ENCODE results near the gene LEKR1. TPM values are rescaled to one million over a fixed set of nuclear protein-coding genes. Genes with fewer than 3 reads are reported as not detected.

The LEKR1 gene
- total and polyA plus RNA-seq, 2 donors (not counting 3 experiments of a cell fraction or from before 2014, with no cell fraction given): 0.07 to 0.64 TPM

DNA sequence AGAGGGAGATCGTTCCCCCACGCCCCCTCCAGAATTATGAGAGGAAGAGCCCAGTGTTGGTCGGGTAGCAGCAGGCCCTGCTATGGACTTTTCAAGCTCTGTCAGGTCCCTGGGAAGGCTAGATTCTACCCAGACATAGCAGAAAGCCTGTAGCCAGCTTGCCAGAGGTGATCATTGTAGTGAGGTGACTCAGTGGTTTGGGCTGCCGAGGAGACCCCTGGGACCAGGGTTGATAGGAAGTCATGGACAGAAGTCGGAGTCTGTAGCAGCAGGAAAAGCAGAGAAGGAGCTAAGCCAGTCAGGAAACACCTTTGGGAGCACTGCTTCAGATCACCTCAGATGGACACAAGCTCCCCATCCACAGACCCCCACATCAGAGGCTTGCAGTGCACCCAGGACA, 266.1 kb downstream of the LEKR1 start:
- POLR2A ChIA-PET: no interaction called here
- CTCF ChIA-PET: interaction anchor here (0.6 to 8.5 kb wide), 7 partner anchors 19 to 557 kb away, joined by 3 to 83 read pairs (median 5); no protein-coding TSS in a partner anchor

More for the DNA sequence above, 266.1 kb downstream of the LEKR1 start:
- DNase-seq (ENCODE audit: low read depth, low spot score): no peak
- Histone ChIP-seq H3K4me3 (replicated peaks in 1 of 3; ENCODE audit: insufficient read depth in 1 of 3, low read depth in 1 of 3, low read length in 3 of 3) (no peak overlapping the region), H3K9me3 (replicated peaks; ENCODE audit: control insufficient read depth, insufficient read depth, low read length) (no peaks in the 10 kb centered on the region), H3K4me2 (ENCODE audit: insufficient read depth, low read length) (no peak overlapping the region), H4K20me1 (replicated peaks; ENCODE audit: control insufficient read depth, extremely low read depth, insufficient read depth, low read length) (no peaks in the 10 kb centered on the region), H2AFZ (ENCODE audit: low read depth, low read length) (no peak overlapping the region), H3K9ac (replicated peaks; ENCODE audit: extremely low read depth, insufficient read depth, low read length) (no peak overlapping the region), H3K27me3 (ENCODE audit: control insufficient read depth in 2 of 2, insufficient read depth in 2 of 2, low read length in 2 of 2) (peaks cover 0 to 2% of the 10 kb centered on the region in 2 experiments), H3K4me1 (ENCODE audit: control insufficient read depth, extremely low read depth, insufficient read depth, low read length) (peaks cover 26% of the 10 kb centered on the region), H3K79me2 (ENCODE audit: control insufficient read depth, insufficient read depth, low read length) (no peaks in the 10 kb centered on the region), H3K36me3 (ENCODE audit: control insufficient read depth in 2 of 2, extremely low read depth in 1 of 2, insufficient read depth in 2 of 2, low read length in 2 of 2) (no peaks in the 10 kb centered on the region), H3K27ac (ENCODE audit: insufficient read depth, low read depth, low read length) (no peak overlapping the region), H3K9me1 (replicated peaks; ENCODE audit: control insufficient read depth, extremely low read depth, insufficient read depth, low read length) (no peaks in the 10 kb centered on the region)
- no TSS peak for BruUV-seq (replicated peaks)
- TF ChIP-seq, protein P1, sequence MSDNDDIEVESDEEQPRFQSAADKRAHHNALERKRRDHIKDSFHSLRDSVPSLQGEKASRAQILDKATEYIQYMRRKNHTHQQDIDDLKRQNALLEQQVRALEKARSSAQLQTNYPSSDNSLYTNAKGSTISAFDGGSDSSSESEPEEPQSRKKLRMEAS (IDR thresholded peaks at IDR 0.05; ENCODE audit: insufficient read depth, insufficient read length): no peak
- TF ChIP-seq EZH2 (IDR thresholded peaks at IDR 0.05; ENCODE audit: borderline replicate concordance, low read depth, low read length, severe bottlenecking): no peak
- no peak for TF ChIP-seq POLR2A (IDR thresholded peaks at IDR 0.05; ENCODE audit: low read depth, low read length)
- TF ChIP-seq, protein P2, sequence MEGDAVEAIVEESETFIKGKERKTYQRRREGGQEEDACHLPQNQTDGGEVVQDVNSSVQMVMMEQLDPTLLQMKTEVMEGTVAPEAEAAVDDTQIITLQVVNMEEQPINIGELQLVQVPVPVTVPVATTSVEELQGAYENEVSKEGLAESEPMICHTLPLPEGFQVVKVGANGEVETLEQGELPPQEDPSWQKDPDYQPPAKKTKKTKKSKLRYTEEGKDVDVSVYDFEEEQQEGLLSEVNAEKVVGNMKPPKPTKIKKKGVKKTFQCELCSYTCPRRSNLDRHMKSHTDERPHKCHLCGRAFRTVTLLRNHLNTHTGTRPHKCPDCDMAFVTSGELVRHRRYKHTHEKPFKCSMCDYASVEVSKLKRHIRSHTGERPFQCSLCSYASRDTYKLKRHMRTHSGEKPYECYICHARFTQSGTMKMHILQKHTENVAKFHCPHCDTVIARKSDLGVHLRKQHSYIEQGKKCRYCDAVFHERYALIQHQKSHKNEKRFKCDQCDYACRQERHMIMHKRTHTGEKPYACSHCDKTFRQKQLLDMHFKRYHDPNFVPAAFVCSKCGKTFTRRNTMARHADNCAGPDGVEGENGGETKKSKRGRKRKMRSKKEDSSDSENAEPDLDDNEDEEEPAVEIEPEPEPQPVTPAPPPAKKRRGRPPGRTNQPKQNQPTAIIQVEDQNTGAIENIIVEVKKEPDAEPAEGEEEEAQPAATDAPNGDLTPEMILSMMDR (IDR thresholded peaks at IDR 0.05; ENCODE audit: extremely low read depth in 1 of 2, insufficient read depth in 1 of 2, low read depth in 1 of 2, low read length in 2 of 2): no peak
- no peak for TF ChIP-seq FOS (IDR thresholded peaks at IDR 0.05; ENCODE audit: borderline replicate concordance, insufficient read depth, low read length)
- TF ChIP-seq JUN (IDR thresholded peaks at IDR 0.05; ENCODE audit: borderline replicate concordance, insufficient read depth, insufficient read length, low read depth): no peak
- no peak for TF ChIP-seq MYC (IDR thresholded peaks at IDR 0.05; ENCODE audit: low read depth, low read length)
- no peak for TF ChIP-seq GATA2 (IDR thresholded peaks at IDR 0.05; ENCODE audit: insufficient read depth, insufficient read length, low read depth, low read length)
- TF ChIP-seq POLR2AphosphoS5 (IDR thresholded peaks at IDR 0.05; ENCODE audit: insufficient read depth, low read depth, low read length): no peak
- intact Hi-C loops (cut with micrococcal nuclease) (no loop called here), dilution Hi-C loops (cut with MboI; ENCODE audit: extremely low pct_ligation_motif_present, low sequenced_read_pairs) (no loop called here)
- FAIRE-seq: no peak

All from endothelial cell of umbilical vein (primary cell).